ENCODE data around the gene SLC4A8.

Gene SLC4A8

DNA sequence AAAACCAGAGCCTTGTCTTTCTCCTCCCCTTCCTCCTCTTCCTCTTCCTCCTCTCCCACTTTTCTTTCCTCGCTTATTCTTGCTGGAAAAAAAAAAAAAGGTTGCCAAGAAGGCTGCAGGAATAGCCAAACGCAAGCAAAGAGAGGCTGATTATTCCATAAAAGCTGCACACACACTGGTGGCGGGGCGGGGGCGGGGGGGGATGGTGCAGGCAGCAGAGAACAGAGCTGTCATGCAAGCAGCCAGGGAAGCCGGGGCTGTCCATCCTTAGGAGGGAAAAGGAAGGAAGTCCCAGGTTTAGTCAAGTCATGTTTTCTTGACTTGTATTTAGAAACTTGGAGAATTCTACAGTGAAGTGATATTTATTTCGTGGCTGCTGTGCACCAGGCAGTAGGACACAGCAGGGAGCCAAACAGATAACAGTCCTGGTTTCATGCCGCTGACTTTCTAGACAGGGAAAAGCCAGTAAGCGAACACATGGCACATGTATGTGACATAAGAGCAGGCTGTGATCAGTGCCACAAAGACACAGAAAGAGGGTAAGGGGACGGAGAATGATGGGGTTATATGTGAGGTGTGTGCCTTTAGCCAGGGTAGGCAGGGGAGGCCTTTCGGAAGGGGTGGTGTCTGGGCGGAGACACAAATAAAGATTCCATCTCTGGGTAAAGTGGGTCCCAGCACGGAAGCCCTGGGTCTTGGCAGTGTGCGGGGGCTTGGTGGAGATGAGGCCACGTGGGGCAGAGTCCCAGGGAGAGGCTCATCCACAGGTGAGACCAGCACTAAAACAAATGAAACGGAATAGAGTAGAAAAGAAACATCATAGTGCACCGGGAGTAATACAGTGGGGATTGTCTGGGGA is 109.8 kb downstream of the SLC4A8 start:
- DNase-seq: no peak
- Mint-ChIP-seq H3K9me3 (no peaks in the 10 kb centered on the region), H3K4me1 (ENCODE audit: low read depth in 2 of 2) (peaks cover 6 to 7% of the 10 kb centered on the region in 2 donors), H3K27ac (no peak overlapping the region), H3K4me3 (no peak overlapping the region), H3K27me3 (peaks cover 38 to 80% of the 10 kb centered on the region in 2 donors), H3K36me3 (ENCODE audit: insufficient read depth) (no peaks in the 10 kb centered on the region)
- no peak for ATAC-seq (replicated peaks)

DNA sequence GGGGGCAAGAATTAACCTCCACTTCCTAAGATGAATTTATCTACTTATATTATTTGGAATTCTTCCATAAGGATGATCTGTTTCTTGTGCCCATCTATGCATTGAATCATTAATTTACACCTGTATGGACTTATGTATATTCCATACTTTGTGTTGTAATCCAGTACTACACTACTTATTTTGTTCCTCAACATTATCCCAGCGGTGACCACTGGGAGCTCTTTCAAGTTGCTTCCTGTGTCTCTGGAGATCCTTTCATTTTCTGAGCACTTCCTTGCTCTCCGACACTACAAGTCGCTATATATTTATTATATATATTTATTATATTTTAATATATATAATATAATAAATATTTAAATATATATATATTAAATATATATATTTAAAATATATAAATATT is 111.5 kb downstream of the SLC4A8 start:
- H3K27me3 Mint-ChIP-seq: peaks cover 33 to 78% of the 10 kb centered on the region in 2 donors
- no peak overlapping the region for H3K4me3 Mint-ChIP-seq
- no peak for DNase-seq
- no peaks in the 10 kb centered on the region for H3K9me3 Mint-ChIP-seq
- peaks cover 6 to 7% of the 10 kb centered on the region in 2 donors for H3K4me1 Mint-ChIP-seq (ENCODE audit: low read depth in 2 of 2)
- no peak overlapping the region for H3K27ac Mint-ChIP-seq
- no peak for ATAC-seq (replicated peaks)
- no peaks in the 10 kb centered on the region for H3K36me3 Mint-ChIP-seq (ENCODE audit: insufficient read depth)

DNA sequence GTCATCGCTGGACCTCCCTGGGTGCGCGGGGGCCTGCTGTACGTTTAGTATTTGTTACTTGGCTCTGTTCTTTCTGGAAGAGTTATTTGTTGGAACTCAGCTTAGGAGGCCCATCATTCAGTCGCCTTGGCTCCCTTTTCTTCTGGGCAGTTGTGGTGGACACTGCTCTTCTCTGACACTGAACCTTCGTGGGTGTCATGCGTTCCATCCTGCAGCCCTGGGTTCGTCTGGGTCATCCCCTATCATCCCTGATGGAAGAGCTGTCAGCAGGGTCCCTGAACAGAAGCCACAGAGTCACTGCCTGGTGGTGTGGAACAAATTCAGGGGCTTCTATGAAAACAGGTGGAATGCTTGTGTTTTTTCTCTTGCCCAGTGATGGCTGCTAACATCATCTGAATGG is 113.5 kb downstream of the SLC4A8 start:
- H3K27me3 Mint-ChIP-seq: peaks cover 26 to 80% of the 10 kb centered on the region in 2 donors
- no peaks in the 10 kb centered on the region for H3K4me1 Mint-ChIP-seq (ENCODE audit: low read depth in 2 of 2)
- ATAC-seq (replicated peaks) (no peak), DNase-seq (no peak)
- H3K27ac Mint-ChIP-seq: no peak overlapping the region
- H3K4me3 Mint-ChIP-seq: no peak overlapping the region
- H3K36me3 Mint-ChIP-seq (ENCODE audit: insufficient read depth): no peaks in the 10 kb centered on the region
- no peaks in the 10 kb centered on the region for H3K9me3 Mint-ChIP-seq

DNA sequence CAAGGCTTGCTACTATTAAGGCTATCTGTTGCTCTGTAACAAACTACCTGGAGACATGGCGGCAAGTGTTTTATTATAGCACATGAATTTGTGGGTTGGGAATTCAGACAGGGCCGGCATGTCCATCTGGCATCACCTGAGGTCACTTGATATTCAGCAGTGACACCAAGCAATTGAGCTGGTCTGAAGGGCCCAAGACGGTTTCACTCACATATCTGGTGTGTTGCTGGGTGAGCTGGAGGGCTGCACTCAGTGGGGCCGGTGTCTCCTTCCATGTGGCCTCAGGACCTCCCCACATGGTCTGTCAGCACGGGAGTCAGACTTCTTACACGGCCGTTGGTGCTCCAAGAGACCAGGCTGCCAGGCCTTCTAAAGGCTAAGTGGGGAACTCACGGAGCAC is 114.0 kb downstream of the SLC4A8 start:
- no peak overlapping the region for H3K4me3 Mint-ChIP-seq
- H3K9me3 Mint-ChIP-seq: no peaks in the 10 kb centered on the region
- DNase-seq (no peak), ATAC-seq (replicated peaks) (no peak)
- H3K36me3 Mint-ChIP-seq (ENCODE audit: insufficient read depth): no peaks in the 10 kb centered on the region
- H3K4me1 Mint-ChIP-seq (ENCODE audit: low read depth in 2 of 2): no peaks in the 10 kb centered on the region
- no peak overlapping the region for H3K27ac Mint-ChIP-seq
- H3K27me3 Mint-ChIP-seq: peaks cover 26 to 80% of the 10 kb centered on the region in 2 donors

DNA sequence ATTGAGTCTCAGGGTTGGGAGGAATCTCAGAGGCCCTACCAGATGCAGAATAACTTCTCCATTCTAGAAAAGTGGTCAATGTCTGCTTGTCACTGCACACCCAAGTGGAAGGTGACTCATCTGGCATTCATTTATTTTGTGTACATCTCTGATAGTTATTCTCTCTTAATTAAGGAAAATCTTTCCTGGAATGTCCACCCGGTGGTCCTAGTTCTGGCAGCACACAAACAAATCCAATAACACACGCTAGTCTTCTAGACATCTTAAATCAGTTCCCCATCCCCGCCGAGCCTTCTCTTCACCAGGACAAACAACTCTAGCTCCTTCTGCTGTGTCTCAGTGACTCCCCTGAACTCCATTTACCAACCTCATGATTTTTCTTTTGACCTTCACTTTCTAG is 116.4 kb downstream of the SLC4A8 start:
- Mint-ChIP-seq H3K4me3 (no peak overlapping the region), H3K27ac (no peak overlapping the region), H3K9me3 (no peaks in the 10 kb centered on the region), H3K27me3 (peaks cover 34 to 80% of the 10 kb centered on the region in 2 donors), H3K4me1 (ENCODE audit: low read depth in 2 of 2) (no peaks in the 10 kb centered on the region), H3K36me3 (ENCODE audit: insufficient read depth) (no peaks in the 10 kb centered on the region)
- DNase-seq (no peak), ATAC-seq (replicated peaks) (no peak)

DNA sequence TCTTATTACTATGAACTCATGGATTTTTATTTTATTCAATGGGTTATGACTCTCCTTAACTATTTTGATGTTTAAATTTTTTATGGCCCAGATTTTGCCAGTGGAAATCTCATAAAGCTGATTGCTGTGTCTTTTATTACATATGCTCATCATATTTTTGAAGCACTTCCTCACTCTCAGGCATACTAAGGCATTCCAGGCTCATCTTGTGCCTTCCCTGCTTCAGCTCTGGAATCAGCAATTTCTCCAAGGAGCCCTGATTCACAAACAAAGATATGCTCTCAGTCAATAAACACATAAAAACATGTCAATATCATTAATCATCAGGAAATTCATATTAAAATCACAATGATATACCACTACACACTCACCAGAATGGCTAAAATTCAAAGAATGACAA is 121.5 kb downstream of the SLC4A8 start:
- no peak for DNase-seq
- H3K36me3 Mint-ChIP-seq (ENCODE audit: insufficient read depth): no peaks in the 10 kb centered on the region
- no peak overlapping the region for H3K4me3 Mint-ChIP-seq

DNA sequence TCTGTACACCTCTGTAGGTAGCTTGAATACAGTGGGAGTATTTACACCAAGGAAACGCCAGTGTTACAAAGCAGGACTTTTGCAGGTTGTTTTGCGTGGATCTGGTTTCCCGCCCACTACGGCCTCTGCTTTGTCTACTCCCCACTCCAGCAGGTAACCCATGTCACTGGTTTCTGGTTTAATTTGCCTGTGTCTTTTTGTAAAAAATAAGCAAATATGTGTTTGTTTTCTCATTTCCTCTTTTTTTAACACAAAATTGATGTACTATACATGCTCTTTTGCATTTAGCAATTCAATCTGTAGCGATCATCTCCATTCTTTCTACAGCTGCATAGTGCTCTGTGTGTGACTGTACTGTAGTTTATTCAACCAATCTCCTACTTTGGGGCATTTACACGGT is 123.0 kb downstream of the SLC4A8 start:
- no peak for ATAC-seq (replicated peaks)
- H3K27ac Mint-ChIP-seq: no peak overlapping the region

More for the DNA sequence above, 121.5 kb downstream of the SLC4A8 start:
- Mint-ChIP-seq H3K4me1 (ENCODE audit: low read depth in 2 of 2) (no peaks in the 10 kb centered on the region), H3K27ac (no peak overlapping the region), H3K9me3 (no peaks in the 10 kb centered on the region), H3K27me3 (peaks cover 63 to 80% of the 10 kb centered on the region in 2 donors)
- no peak for ATAC-seq (replicated peaks)

DNA sequence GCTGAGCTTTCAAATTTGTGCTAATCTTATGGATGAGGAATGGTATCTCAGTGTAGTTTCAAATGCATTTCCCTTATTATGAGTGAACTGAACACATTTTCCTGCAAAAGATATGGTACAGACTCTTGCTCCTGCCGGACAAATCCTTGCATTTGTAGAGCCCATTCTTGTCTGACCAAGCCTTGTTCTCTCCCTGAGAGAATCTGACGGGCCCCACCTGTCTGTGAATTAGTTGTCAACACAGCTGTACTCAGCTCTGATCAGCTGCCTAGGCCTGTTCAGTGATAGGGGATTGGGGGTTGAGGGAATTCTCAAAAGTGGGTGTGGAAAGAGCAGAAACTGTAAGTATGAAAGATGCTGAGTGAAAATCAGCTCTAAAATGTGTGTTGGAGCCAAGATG is 123.6 kb downstream of the SLC4A8 start:
- DNase-seq (no peak), ATAC-seq (replicated peaks) (no peak)
- Mint-ChIP-seq H3K9me3 (no peaks in the 10 kb centered on the region), H3K27me3 (peaks cover 66 to 70% of the 10 kb centered on the region in 2 donors), H3K36me3 (ENCODE audit: insufficient read depth) (no peaks in the 10 kb centered on the region), H3K4me1 (ENCODE audit: low read depth in 2 of 2) (no peaks in the 10 kb centered on the region), H3K27ac (no peak overlapping the region), H3K4me3 (no peak overlapping the region)

More for the DNA sequence above, 123.0 kb downstream of the SLC4A8 start:
- no peaks in the 10 kb centered on the region for H3K4me1 Mint-ChIP-seq (ENCODE audit: low read depth in 2 of 2)
- peaks cover 64 to 69% of the 10 kb centered on the region in 2 donors for H3K27me3 Mint-ChIP-seq
- no peak for DNase-seq
- no peaks in the 10 kb centered on the region for H3K36me3 Mint-ChIP-seq (ENCODE audit: insufficient read depth)
- H3K9me3 Mint-ChIP-seq: no peaks in the 10 kb centered on the region
- H3K4me3 Mint-ChIP-seq: no peak overlapping the region

DNA sequence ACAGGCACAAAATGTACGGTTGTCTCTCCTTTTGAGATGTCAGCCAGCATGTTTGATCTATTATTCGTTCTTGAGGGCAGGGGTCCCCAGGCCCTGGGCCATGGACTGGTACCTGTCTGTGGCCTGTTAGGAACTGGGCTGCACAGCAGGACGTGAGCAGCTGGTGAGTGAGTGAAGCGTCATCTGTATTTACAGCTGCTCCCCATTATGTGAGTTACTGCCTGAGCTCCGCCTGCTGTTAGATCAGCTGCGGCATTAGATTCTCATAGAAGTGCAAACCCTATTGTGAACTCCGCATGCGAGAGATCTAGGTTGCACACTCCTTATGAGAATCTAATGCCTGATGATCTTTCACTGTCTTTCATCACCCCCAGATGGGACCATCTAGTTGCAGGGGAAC is 125.0 kb downstream of the SLC4A8 start:
- DNase-seq (no peak), ATAC-seq (replicated peaks) (no peak)
- H3K27ac Mint-ChIP-seq: no peak overlapping the region
- H3K36me3 Mint-ChIP-seq (ENCODE audit: insufficient read depth): no peaks in the 10 kb centered on the region
- no peaks in the 10 kb centered on the region for H3K4me1 Mint-ChIP-seq (ENCODE audit: low read depth in 2 of 2)
- no peaks in the 10 kb centered on the region for H3K9me3 Mint-ChIP-seq
- H3K4me3 Mint-ChIP-seq: no peak overlapping the region
- peaks cover 65 to 70% of the 10 kb centered on the region in 2 donors for H3K27me3 Mint-ChIP-seq
